ENCODE measurements around the gene EFNA5. TPM values are rescaled to one million over a fixed set of nuclear protein-coding genes. Genes with fewer than 3 reads are reported as not detected.

The EFNA5 gene
- total RNA-seq, 1 experiment from 2014 or later, result 0.54 TPM

GRCh38 chr5:107428303-107428813 lies 242.4 kb downstream of the EFNA5 start:
- DNase-seq (ENCODE audit: low spot score), result no peak
- in situ Hi-C loops (cut with HindIII; ENCODE audit: low sequenced_read_pairs), result no loop called here

- in situ Hi-C loops (cut with HindIII; ENCODE audit: low sequenced_read_pairs), result no loop called here
- no peak for DNase-seq (ENCODE audit: low spot score)
Observed at GRCh38 chr5:107426872-107427271, 243.9 kb downstream of the EFNA5 start.

GRCh38 chr5:107426209-107426608 lies 244.5 kb downstream of the EFNA5 start:
- in situ Hi-C loops (cut with HindIII; ENCODE audit: low sequenced_read_pairs), result no loop called here
- DNase-seq (ENCODE audit: low spot score), result no peak

- no peak for DNase-seq (ENCODE audit: low spot score)
- in situ Hi-C loops (cut with HindIII; ENCODE audit: low sequenced_read_pairs), result no loop called here
Observed at GRCh38 chr5:107425541-107426031, 245.2 kb downstream of the EFNA5 start.

GRCh38 chr5:107424491-107424890 lies 246.2 kb downstream of the EFNA5 start:
- no peak for DNase-seq (ENCODE audit: low spot score)
- in situ Hi-C loops (cut with HindIII; ENCODE audit: low sequenced_read_pairs), result no loop called here

- in situ Hi-C loops (cut with HindIII; ENCODE audit: low sequenced_read_pairs), result no loop called here
- DNase-seq (ENCODE audit: low spot score), result no peak
Observed at GRCh38 chr5:107422494-107422893, 248.2 kb downstream of the EFNA5 start.

GRCh38 chr5:107419498-107419897 lies 251.2 kb downstream of the EFNA5 start:
- no peak for DNase-seq (ENCODE audit: low spot score)
- in situ Hi-C loops (cut with HindIII; ENCODE audit: low sequenced_read_pairs), result no loop called here

- DNase-seq (ENCODE audit: low spot score), result no peak
- in situ Hi-C loops (cut with HindIII; ENCODE audit: low sequenced_read_pairs), result no loop called here
Observed at GRCh38 chr5:107418902-107419301, 251.8 kb downstream of the EFNA5 start.

GRCh38 chr5:107418071-107418470 lies 252.7 kb downstream of the EFNA5 start:
- DNase-seq (ENCODE audit: low spot score), result no peak
- in situ Hi-C loops (cut with HindIII; ENCODE audit: low sequenced_read_pairs), result no loop called here

- in situ Hi-C loops (cut with HindIII; ENCODE audit: low sequenced_read_pairs), result no loop called here
- DNase-seq (ENCODE audit: low spot score), result no peak
Observed at GRCh38 chr5:107415762-107416161, 255.0 kb downstream of the EFNA5 start.

GRCh38 chr5:107414802-107415201 lies 255.9 kb downstream of the EFNA5 start:
- DNase-seq (ENCODE audit: low spot score), result no peak

GRCh38 chr5:107413754-107414153 lies 257.0 kb downstream of the EFNA5 start:
- in situ Hi-C loops (cut with HindIII; ENCODE audit: low sequenced_read_pairs), result no loop called here
- DNase-seq (ENCODE audit: low spot score), result no peak

More at GRCh38 chr5:107414802-107415201, 255.9 kb downstream of the EFNA5 start:
- in situ Hi-C loops (cut with HindIII; ENCODE audit: low sequenced_read_pairs), result no loop called here

GRCh38 chr5:107408564-107408963 lies 262.2 kb downstream of the EFNA5 start:
- in situ Hi-C loops (cut with HindIII; ENCODE audit: low sequenced_read_pairs), result no loop called here
- no peak for DNase-seq (ENCODE audit: low spot score)

- in situ Hi-C loops (cut with HindIII; ENCODE audit: low sequenced_read_pairs), result no loop called here
- DNase-seq (ENCODE audit: low spot score), result no peak
Observed at GRCh38 chr5:107407713-107408298, 262.9 kb downstream of the EFNA5 start.

- no peak for DNase-seq (ENCODE audit: low spot score)
- in situ Hi-C loops (cut with HindIII; ENCODE audit: low sequenced_read_pairs), result no loop called here
Observed at GRCh38 chr5:107404595-107405374, 266.0 kb downstream of the EFNA5 start.

- no peak for DNase-seq (ENCODE audit: low spot score)
- in situ Hi-C loops (cut with HindIII; ENCODE audit: low sequenced_read_pairs), result no loop called here
Observed at GRCh38 chr5:107403228-107403953, 267.3 kb downstream of the EFNA5 start.

GRCh38 chr5:107402434-107403227 lies 268.1 kb downstream of the EFNA5 start:
- DNase-seq (ENCODE audit: low spot score), result peak; percentile 71
- in situ Hi-C loops (cut with HindIII; ENCODE audit: low sequenced_read_pairs), result no loop called here

GRCh38 chr5:107401470-107402122 lies 269.1 kb downstream of the EFNA5 start:
- in situ Hi-C loops (cut with HindIII; ENCODE audit: low sequenced_read_pairs), result no loop called here
- DNase-seq (ENCODE audit: low spot score), result peak; percentile 77

- no peak for DNase-seq (ENCODE audit: low spot score)
- in situ Hi-C loops (cut with HindIII; ENCODE audit: low sequenced_read_pairs), result no loop called here
Observed at GRCh38 chr5:107400328-107400727, 270.4 kb downstream of the EFNA5 start.

Measured in G401 (cell line).